Trophoblast cell (in vitro differentiated cells and primary cell): Measurements from ENCODE around the gene ADCY9.
"Not testable (repeated sequence)": the region's sequence is repeated elsewhere in the genome, so short reads cannot be mapped to it uniquely, and the experiment has no call there.

ENCODE experiments used
- DNase-seq, 2 donors: peaks; one replicate each; pipeline ENCODE4 v3.0.0-alpha.2; 2016
- H2AFZ ChIP-seq: 2 replicates; pipeline ENCODE4 v1.6.1; 2013; ENCODE audit warnings: low read length, moderate library complexity, mild to moderate bottlenecking; ENCODE audit not compliant: insufficient read depth, poor library complexity
- H2AK5ac ChIP-seq: 2 replicates; pipeline ENCODE4 v1.6.1; 2013; ENCODE audit warnings: mild to moderate bottlenecking, low read length
- H2BK120ac ChIP-seq: 2 replicates; pipeline ENCODE4 v1.6.1; 2013; ENCODE audit warnings: low read length, mild to moderate bottlenecking, moderate library complexity; ENCODE audit not compliant: insufficient read depth, poor library complexity
- H2BK12ac ChIP-seq: 2 replicates; pipeline ENCODE4 v1.6.1; 2013; ENCODE audit warnings: mild to moderate bottlenecking, low read length, moderate library complexity
- H2BK5ac ChIP-seq: 2 replicates; pipeline ENCODE4 v1.6.1; 2013; ENCODE audit warnings: low read length, low read depth, moderate library complexity, mild to moderate bottlenecking; ENCODE audit not compliant: poor library complexity
- H3K14ac ChIP-seq: 2 replicates; pipeline ENCODE4 v1.6.1; 2013; ENCODE audit warnings: mild to moderate bottlenecking, low read length
- H3K18ac ChIP-seq: 2 replicates; pipeline ENCODE4 v1.6.1; 2013; ENCODE audit warnings: mild to moderate bottlenecking, low read length
- H3K23ac ChIP-seq: 2 replicates; pipeline ENCODE4 v1.6.1; 2013; ENCODE audit warnings: low read length
- H3K27ac ChIP-seq: 2 replicates; pipeline ENCODE4 v1.5.1; 2013; ENCODE audit warnings: low read depth, mild to moderate bottlenecking, inconsistent platforms, low read length, moderate library complexity
- H3K27me3 ChIP-seq: 2 replicates; pipeline ENCODE4 v1.6.1; 2013; ENCODE audit warnings: inconsistent platforms, mild to moderate bottlenecking, low read length, moderate library complexity; ENCODE audit not compliant: insufficient read depth
- H3K36me3 ChIP-seq, 2 experiments: 1 replicate in 1 of 2; 2 replicates in 1 of 2; pipeline ENCODE4 v1.6.1; 2013; ENCODE audit warnings: low read length in 2 of 2, mild to moderate bottlenecking in 2 of 2, moderate library complexity in 1 of 2; ENCODE audit not compliant: insufficient read depth in 2 of 2, control insufficient read depth in 1 of 2
- H3K4ac ChIP-seq: 2 replicates; pipeline ENCODE4 v1.6.1; 2013; ENCODE audit warnings: low read depth, mild to moderate bottlenecking, low read length, moderate library complexity
- H3K4me1 ChIP-seq, 2 experiments: 1 replicate in 1 of 2; 2 replicates in 1 of 2; pipeline ENCODE4 v1.6.1; 2013; ENCODE audit warnings: low read length in 2 of 2, mild to moderate bottlenecking in 2 of 2, moderate library complexity in 1 of 2; ENCODE audit not compliant: insufficient read depth in 2 of 2, control insufficient read depth in 1 of 2
- H3K4me2 ChIP-seq: 2 replicates; pipeline ENCODE4 v1.6.1; 2013; ENCODE audit warnings: inconsistent platforms, mild to moderate bottlenecking, low read length, moderate library complexity
- H3K4me3 ChIP-seq: 2 replicates; pipeline ENCODE4 v1.5.1; 2013; ENCODE audit warnings: mild to moderate bottlenecking, low read depth, low read length, inconsistent platforms
- H3K79me1 ChIP-seq: one replicate; pipeline ENCODE4 v1.6.1; 2013; ENCODE audit warnings: low read length
- H3K79me2 ChIP-seq: 2 replicates; pipeline ENCODE4 v1.6.1; 2013; ENCODE audit warnings: low read length, mild to moderate bottlenecking; ENCODE audit not compliant: control insufficient read depth, insufficient read depth, poor library complexity
- H3K9ac ChIP-seq: 2 replicates; pipeline ENCODE4 v1.6.1; 2013; ENCODE audit warnings: mild to moderate bottlenecking, low read length
- H3K9me3 ChIP-seq: 2 replicates; pipeline ENCODE4 v1.6.1; 2013; ENCODE audit warnings: low read depth, mild to moderate bottlenecking, control low read depth, inconsistent platforms, low read length; ENCODE audit not compliant: insufficient read depth
- H4K12ac ChIP-seq: 2 replicates; pipeline ENCODE4 v1.6.1; 2013; ENCODE audit warnings: low read depth, mild to moderate bottlenecking, low read length, moderate library complexity
- H4K8ac ChIP-seq: 2 replicates; pipeline ENCODE4 v1.6.1; 2013; ENCODE audit warnings: low read depth, mild to moderate bottlenecking, low read length, moderate library complexity
- H4K91ac ChIP-seq: one replicate; pipeline ENCODE4 v1.6.1; 2013; ENCODE audit warnings: low read depth, mild to moderate bottlenecking, low read length, moderate library complexity
- WGBS: extraction: QIAGEN DNeasy Blood & Tissue Kit; methylation state at CpG from one replicate; pipeline ENCODE4 v1.1.7; 2013; ENCODE audit warnings: missing lambda C conversion rate; ENCODE audit not compliant: insufficient read length, insufficient coverage; ENCODE audit errors: extremely low coverage; 5-methylcytosine and 5-hydroxymethylcytosine counted together

ADCY9 gene

DNA sequence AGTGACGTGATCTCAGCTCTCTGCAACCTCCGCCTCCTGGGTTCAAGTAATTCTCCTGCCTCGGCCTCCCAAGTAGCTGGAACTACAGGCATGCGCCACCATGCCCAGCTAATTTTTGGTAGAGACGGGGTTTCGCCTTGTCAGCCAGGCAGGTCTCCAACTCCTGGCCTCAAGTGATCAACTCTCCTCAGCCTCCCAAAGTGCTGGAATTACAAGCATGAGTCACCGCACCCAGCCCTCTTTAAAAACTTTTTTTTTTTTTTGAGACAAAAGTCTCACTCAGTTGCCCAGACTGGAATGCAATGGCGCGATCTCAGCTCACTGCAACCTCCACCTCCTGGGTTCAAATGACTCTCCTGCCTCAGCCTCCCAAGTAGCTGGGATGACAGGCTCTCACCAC lies 43.1 kb downstream of the ADCY9 start:
- not testable (repeated sequence) for H3K36me3 ChIP-seq, H3K18ac ChIP-seq
- DNase-seq, result peak; percentile 76 to 84

GRCh38 chr16:4071686-4072561 lies 44.3 kb downstream of the ADCY9 start:
- no peaks in the 10 kb centered on the region for H3K4me1 ChIP-seq
- H2BK12ac ChIP-seq, result no peak overlapping the region
- peaks cover 0 to 2% of the 10 kb centered on the region in 2 experiments for H3K36me3 ChIP-seq
- WGBS, result no CpG with 5 or more reads among the region's 22 CpGs
- no peak overlapping the region for H3K27ac ChIP-seq
- no peaks in the 10 kb centered on the region for H3K9me3 ChIP-seq
- no peak overlapping the region for H4K12ac ChIP-seq
- H3K4me2 ChIP-seq, result no peak overlapping the region
- no peak overlapping the region for H2BK120ac ChIP-seq
- no peak overlapping the region for H4K91ac ChIP-seq
- no peaks in the 10 kb centered on the region for H3K27me3 ChIP-seq
- no peak for DNase-seq
- no peak overlapping the region for H3K4ac ChIP-seq
- no peak overlapping the region for H4K8ac ChIP-seq
- H3K23ac ChIP-seq, result no peak overlapping the region
- H3K14ac ChIP-seq, result no peak overlapping the region
- H2AK5ac ChIP-seq, result no peak overlapping the region
- H2BK5ac ChIP-seq, result no peak overlapping the region
- H3K18ac ChIP-seq, result no peak overlapping the region
- no peak overlapping the region for H2AFZ ChIP-seq
- no peaks in the 10 kb centered on the region for H3K79me2 ChIP-seq
- peaks cover under 1% of the 10 kb centered on the region for H3K79me1 ChIP-seq
- H3K9ac ChIP-seq, result no peak overlapping the region
- H3K4me3 ChIP-seq, result no peak overlapping the region

More for the DNA sequence above, 43.1 kb downstream of the ADCY9 start:
- WGBS, result no CpG with 5 or more reads among the region's 9 CpGs
- H2BK120ac ChIP-seq, H3K4ac ChIP-seq, H2BK12ac ChIP-seq, H4K12ac ChIP-seq, H3K9me3 ChIP-seq, H3K79me1 ChIP-seq, H4K8ac ChIP-seq, H2BK5ac ChIP-seq, H2AFZ ChIP-seq, H3K4me2 ChIP-seq, H3K23ac ChIP-seq, H4K91ac ChIP-seq, H3K79me2 ChIP-seq, H3K4me1 ChIP-seq, H3K27ac ChIP-seq, H3K9ac ChIP-seq, H3K27me3 ChIP-seq, H2AK5ac ChIP-seq, H3K4me3 ChIP-seq, H3K14ac ChIP-seq: not testable (repeated sequence)

DNA sequence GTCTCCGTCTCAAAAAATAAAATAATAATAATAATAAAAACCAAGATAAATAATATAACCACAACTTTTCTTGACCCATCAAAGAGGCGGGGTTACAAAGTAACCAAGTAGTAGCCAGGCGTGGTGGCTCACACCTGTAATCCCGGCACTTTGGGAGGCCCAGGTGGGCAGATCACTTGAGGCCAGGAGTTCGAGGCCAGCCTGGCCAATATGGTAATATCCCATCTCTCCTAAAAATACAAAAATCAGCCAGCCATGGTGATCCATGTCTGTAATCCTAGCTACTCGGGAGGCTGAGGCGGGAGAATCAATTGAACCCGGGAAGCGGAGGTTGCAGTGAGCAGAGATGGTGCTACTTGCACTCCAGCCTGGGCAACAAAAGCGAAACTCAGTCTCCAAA lies 45.3 kb downstream of the ADCY9 start:
- H2BK120ac ChIP-seq, result no peak overlapping the region
- no peak overlapping the region for H2BK12ac ChIP-seq
- no peak overlapping the region for H3K18ac ChIP-seq
- no peak overlapping the region for H2AFZ ChIP-seq
- no peak overlapping the region for H4K12ac ChIP-seq
- no peak overlapping the region for H2AK5ac ChIP-seq
- H3K4me2 ChIP-seq, result no peak overlapping the region
- H3K4me3 ChIP-seq, result no peak overlapping the region
- no CpG with 5 or more reads among the region's 10 CpGs for WGBS
- no peak overlapping the region for H2BK5ac ChIP-seq
- H3K9me3 ChIP-seq, result no peaks in the 10 kb centered on the region
- no peaks in the 10 kb centered on the region for H3K27me3 ChIP-seq
- no peak overlapping the region for H3K9ac ChIP-seq
- no peaks in the 10 kb centered on the region for H3K4me1 ChIP-seq
- peaks cover 0 to 2% of the 10 kb centered on the region in 2 experiments for H3K36me3 ChIP-seq
- no peaks in the 10 kb centered on the region for H3K79me2 ChIP-seq
- no peak overlapping the region for H3K27ac ChIP-seq
- H3K4ac ChIP-seq, result no peak overlapping the region
- no peak overlapping the region for H3K14ac ChIP-seq
- no peak overlapping the region for H3K23ac ChIP-seq
- DNase-seq, result no peak
- no peaks in the 10 kb centered on the region for H3K79me1 ChIP-seq
- H4K91ac ChIP-seq, result no peak overlapping the region
- no peak overlapping the region for H4K8ac ChIP-seq

DNA sequence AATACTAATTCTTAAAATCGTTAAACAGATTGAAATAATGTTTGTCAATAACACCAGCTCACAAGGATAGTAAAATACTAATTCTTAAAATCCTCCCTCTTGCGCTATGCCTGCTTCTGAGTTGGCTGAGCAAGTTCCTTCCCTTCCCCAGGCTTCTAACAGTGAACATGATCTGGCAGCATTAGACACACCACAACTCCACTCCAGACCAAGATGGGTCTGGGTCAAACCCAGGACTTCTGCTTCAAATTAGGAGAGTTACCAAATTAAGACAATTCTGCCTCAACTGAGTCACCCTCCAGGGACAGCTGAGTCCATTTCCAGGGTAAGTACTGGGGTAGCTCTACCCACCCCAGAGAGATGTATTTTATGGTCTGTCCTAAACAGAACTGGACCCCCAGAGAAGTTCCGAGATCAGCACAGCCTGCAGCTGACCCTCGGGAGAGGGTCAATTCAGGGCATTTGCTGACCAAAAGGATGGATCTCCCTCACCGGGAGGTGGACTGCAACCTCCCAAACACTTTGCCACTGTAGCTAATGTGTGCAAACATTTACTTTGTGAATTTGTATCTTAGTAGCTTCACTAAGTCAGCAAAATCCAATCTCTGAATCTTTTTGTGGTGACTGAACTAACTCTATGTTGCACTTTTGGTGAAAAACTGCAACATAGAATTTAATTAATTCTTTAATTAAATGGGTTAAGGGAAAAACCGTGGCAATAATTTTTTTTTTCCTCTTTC lies 48.8 kb downstream of the ADCY9 start:
- H3K27ac ChIP-seq, result no peak overlapping the region
- H3K79me1 ChIP-seq, result no peaks in the 10 kb centered on the region
- no peak overlapping the region for H4K8ac ChIP-seq
- no peaks in the 10 kb centered on the region for H3K79me2 ChIP-seq
- H4K12ac ChIP-seq, result no peak overlapping the region
- no peak overlapping the region for H2BK120ac ChIP-seq
- peaks cover 0 to 2% of the 10 kb centered on the region in 2 experiments for H3K36me3 ChIP-seq
- H2AFZ ChIP-seq, result no peak overlapping the region
- no peaks in the 10 kb centered on the region for H3K27me3 ChIP-seq
- H2BK5ac ChIP-seq, result no peak overlapping the region
- H3K4me1 ChIP-seq, result peaks cover 0 to 2% of the 10 kb centered on the region in 2 experiments
- WGBS, result no CpG with 5 or more reads among the region's 6 CpGs
- H3K4ac ChIP-seq, result no peak overlapping the region
- peak overlapping the region; percentile 10 for H3K23ac ChIP-seq
- no peaks in the 10 kb centered on the region for H3K9me3 ChIP-seq
- no peak overlapping the region for H3K14ac ChIP-seq
- H4K91ac ChIP-seq, result no peak overlapping the region
- no peak for DNase-seq
- H2BK12ac ChIP-seq, result no peak overlapping the region
- H3K9ac ChIP-seq, result no peak overlapping the region
- no peak overlapping the region for H3K18ac ChIP-seq
- H3K4me3 ChIP-seq, result no peak overlapping the region
- no peak overlapping the region for H3K4me2 ChIP-seq
- no peak overlapping the region for H2AK5ac ChIP-seq
